Stimulated activated naive CD8-positive, alpha-beta T cell treated with anti-CD3 and anti-CD28 coated beads, Interleukin-15, Interleukin-2, amounts not matched to agents 100 U/mL and 50 U/mL, for 24 hours (primary cell): Measurements from ENCODE around the gene TPST2.
"Not testable (repeated sequence)": the region's sequence is repeated elsewhere in the genome, so short reads cannot be mapped to it uniquely, and the experiment has no call there.

ENCODE experiments used
- ATAC-seq: fragments of 150-1000 bp; cut with Tn5 transposase; one replicate; pipeline ENCODE4 v1.10.0; 2021
- DNase-seq: peaks from one replicate; pipeline ENCODE4 v3.0.0; 2021

The TPST2 gene

GRCh38 chr22:26534171-26534855 lies 55.6 kb downstream of the TPST2 start:
- DNase-seq, result no peak
- ATAC-seq, result no peak

DNA sequence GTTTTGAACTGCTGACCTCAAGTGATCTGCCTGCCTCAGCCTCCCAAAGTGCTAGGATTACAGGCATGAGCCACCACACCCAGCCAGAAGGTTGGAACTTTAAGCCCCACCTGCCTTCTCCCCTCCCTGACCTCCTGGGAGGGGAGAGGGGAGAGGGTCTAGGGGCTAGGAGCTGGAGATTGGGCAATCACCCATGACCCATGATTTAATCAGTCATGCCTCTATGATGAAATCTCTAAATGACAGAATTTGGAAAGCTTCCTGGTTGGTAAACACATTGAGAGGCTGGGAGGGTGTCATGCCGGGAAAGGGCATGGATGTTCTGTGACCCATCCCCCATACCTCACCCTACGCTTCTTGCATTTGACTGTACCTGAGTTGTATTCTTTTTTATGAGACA lies 60.6 kb downstream of the TPST2 start:
- ATAC-seq (no peak), DNase-seq (no peak)

DNA sequence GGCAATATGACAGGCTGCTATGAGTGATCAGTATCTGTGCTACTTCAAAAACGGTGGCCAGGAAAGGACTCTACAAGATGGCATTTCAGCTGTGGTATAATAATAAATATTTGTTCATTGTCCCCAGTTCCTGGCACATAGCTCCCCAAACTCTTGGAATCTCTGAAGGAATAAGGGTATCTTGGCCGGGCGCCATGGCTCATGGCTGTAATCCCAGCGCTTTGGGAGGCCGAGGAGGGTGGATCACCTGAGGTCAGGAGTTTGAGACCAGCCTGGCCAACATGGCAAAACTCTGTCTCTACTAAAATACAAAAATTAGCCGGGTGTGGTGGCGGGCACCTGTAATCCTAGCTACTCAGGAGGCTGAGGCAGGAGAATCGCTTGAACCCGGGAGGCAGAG lies 61.4 kb downstream of the TPST2 start:
- DNase-seq, ATAC-seq: not testable (repeated sequence)

GRCh38 chr22:26527574-26528465 lies 62.1 kb downstream of the TPST2 start:
- DNase-seq, result no peak
- ATAC-seq, result no peak

GRCh38 chr22:26527167-26527566 lies 62.8 kb downstream of the TPST2 start:
- DNase-seq (no peak), ATAC-seq (no peak)

DNA sequence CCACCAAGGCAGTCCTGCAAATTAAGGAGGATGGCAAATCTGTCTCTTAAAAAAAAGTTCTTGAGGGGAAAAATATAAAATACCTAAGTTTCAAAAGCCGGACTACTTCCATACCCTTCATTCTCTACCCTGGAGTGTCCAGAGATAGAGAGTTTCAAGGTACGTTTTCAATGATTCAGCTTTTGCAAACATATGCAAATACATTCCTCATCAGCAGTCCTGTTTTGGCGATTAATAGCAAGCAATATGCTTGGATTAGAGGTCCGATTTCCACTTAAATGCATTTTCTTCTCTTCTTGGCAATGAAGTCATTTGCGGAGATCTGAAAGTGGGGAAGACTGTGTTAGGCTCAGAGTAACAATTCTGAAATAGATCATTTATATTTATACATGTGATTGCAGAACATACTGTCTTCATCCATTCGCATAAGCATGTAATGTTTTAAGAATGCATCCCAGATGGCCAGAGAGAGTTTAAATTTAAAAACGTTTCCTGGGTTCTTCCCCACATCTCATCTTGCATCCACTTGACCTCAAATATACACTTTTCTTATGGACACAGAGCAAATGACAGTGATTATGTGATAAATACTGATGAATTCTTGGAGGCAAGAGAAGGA lies 63.9 kb downstream of the TPST2 start:
- no peak for DNase-seq
- ATAC-seq, result no peak

GRCh38 chr22:26524870-26525269 lies 65.1 kb downstream of the TPST2 start:
- DNase-seq (no peak), ATAC-seq (no peak)

GRCh38 chr22:26522592-26522991 lies 67.3 kb downstream of the TPST2 start:
- ATAC-seq (no peak), DNase-seq (no peak)

DNA sequence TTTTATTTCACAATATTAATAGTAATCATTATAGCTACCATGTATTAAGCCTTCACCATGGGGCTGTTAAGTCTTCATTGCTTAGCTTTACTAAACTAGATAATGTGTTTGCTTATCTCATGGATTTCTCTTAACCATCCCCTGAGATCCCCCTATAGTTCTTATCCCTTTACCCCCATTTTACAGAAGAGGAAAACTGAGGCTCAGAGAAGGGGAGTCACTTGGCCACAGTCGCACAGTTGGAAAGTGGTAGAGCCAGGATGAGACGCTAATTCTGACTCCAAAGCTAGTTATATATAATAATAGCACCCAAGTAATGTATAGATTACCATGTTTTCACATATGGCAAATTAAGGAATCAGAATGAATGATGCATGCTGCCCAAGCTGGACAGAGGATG lies 67.9 kb downstream of the TPST2 start:
- DNase-seq (no peak), ATAC-seq (no peak)

DNA sequence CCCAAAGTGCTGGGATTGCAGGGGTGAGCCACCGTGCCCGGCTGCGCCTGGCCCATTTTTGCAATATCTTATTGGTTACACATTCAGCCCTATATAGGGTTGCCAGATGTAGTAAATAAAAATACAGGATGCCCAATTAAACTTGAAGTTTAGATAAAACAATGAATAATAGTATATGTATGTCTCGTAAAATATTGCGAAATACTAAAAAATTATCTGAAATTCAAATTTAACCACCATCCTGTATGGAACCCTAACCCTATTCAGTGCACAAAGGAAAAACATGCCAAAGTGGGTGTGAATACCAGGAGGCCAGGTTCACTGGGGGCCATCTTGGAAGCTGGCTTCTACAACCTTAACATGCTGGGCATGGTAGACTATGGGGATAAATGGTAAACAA lies 72.5 kb downstream of the TPST2 start:
- no peak for ATAC-seq
- no peak for DNase-seq

DNA sequence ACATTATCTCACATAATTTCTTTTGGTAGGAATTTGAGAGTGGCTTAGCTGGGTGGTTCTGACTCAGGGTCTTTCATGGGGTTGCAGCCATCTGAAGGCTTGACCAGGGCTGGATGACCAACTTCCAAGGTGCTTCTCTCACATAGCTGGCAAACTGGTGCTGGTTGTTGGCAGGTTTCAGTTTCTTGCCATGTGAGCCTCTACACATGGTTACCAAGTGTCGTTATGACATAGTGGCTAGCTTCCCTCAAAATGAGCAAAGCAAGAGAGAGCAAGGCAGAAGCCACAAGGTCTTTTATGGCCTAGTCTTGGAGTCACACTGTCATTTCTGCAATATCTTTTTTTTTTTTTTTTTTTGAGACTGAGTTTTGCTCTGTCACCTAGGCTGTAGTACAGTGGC lies 73.4 kb downstream of the TPST2 start:
- DNase-seq (no peak), ATAC-seq (no peak)

DNA sequence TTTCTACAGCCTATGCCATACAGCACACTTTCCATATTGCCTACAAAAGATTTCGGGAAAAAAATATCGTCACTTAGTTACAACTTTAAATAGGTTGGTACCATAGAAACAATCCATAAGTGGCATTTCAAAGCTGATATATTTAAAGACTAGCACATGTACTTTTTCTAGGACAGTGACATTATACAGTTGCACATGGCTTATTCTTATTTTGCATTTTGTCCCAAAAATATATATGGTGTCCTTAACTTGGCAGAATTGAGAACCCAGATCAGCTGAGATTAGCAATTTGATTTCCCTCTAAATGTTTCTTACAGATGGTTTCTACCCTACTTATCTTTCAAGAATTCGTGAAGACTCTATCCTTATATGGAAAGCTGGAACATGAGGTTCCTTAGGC lies 74.0 kb downstream of the TPST2 start:
- DNase-seq (no peak), ATAC-seq (no peak)

DNA sequence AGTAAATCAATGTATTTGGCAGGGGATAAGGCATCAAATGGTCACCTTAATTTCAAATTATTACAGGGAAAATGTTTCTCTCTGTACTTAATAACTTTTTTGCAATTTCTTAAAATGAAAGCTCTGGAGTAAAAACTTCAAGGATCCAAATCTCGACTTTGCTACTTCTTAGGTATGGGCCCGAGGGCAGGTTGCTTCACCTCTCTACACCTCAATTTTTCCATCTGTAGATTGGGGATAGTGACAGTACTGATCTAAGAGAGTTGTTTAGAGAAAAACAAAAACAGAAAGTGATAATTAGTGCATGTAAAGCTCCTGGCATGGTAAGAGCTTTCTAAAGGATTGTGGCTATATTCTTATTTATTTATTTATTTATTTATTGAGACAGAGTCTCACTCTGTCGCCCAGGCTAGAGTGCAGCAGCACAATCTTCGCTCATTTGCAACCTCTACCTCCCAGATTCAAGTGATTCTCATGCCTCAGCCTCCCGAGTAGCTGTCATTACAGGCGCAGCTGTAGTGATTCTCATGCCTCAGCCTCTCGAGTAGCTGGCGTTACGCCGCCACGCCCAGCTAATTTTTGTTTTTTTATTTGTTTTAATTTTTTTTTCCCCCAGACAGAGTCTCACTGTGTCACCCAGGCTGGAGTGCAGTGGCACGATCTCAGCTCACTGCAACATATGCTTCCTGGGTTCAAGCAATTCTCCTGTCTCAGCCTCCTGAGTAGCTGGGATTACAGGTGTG lies 75.3 kb downstream of the TPST2 start:
- no peak for ATAC-seq
- no peak for DNase-seq

- DNase-seq (no peak), ATAC-seq (no peak)
These were observed 76.1 kb downstream of the TPST2 start for GRCh38 chr22:26513838-26514237.

DNA sequence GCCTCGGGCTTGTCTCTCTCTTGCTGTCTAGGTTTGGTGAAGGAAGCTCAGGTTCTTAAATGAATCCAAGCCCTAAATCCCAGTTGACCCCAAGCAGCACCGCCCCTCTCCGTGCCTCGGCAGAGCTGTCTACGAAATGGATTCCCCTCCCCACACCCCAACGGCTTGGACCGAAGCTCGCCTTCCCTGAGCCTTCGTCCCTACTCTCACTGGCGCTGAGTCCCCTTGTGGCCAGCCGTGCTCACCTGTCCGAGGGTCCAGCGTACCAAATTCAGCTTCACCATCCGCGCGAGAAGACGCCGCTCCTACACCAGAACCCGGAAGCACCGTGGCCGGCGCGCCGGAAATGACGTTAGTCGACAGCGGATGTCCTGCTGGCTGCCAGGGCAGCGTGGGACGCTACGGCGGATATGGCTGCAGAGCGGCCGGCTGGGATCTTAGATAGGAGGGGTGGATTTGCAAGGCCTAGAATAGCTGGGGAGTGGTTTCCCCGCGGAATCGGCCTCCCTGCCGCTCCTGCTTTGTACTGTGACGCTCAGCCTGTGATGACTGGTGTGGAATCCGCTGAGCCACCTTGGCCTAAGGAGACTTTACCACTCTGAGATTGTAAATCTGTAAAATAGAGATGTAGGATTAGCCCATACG lies 77.7 kb downstream of the TPST2 start, which contains the start of gene TFIP11:
Gene TFIP11 (minus strand): TSS at position 325 of the 645 bp plus-strand sequence. CDS start 2,201 bp downstream, outside the sequence.
- DNase-seq, result peak; percentile 97
- ATAC-seq, result peak; percentile 97

DNA sequence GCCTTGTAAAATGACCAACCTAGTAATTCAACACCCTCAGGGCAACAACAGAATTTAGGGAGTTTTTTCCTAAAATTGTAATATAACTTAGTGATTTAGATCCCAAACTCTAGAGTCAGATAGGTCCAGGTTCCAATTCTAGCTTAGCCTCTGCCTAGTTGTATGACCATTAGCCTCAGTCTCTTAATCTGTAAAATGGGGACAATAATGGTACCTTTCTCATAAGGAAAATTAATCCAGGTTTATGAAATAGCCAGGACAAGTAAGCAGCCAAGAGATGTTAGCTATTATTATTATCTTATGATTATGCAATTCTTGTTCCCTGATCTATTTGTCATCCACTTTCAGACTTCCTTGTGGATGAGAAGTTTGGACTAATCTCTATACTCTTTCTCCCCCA lies 81.8 kb downstream of the TPST2 start:
- ATAC-seq, result no peak
- DNase-seq, result no peak

GRCh38 chr22:26503758-26504157 lies 86.2 kb downstream of the TPST2 start:
- DNase-seq (no peak), ATAC-seq (no peak)

- ATAC-seq, result peak; percentile 76
- DNase-seq, result peak; percentile 59
These were observed 87.0 kb downstream of the TPST2 start for GRCh38 chr22:26502688-26503561.

- ATAC-seq, result no peak
- no peak for DNase-seq
These were observed 87.9 kb downstream of the TPST2 start for GRCh38 chr22:26501996-26502395.

GRCh38 chr22:26499188-26499703 lies 90.7 kb downstream of the TPST2 start:
- no peak for ATAC-seq

DNA sequence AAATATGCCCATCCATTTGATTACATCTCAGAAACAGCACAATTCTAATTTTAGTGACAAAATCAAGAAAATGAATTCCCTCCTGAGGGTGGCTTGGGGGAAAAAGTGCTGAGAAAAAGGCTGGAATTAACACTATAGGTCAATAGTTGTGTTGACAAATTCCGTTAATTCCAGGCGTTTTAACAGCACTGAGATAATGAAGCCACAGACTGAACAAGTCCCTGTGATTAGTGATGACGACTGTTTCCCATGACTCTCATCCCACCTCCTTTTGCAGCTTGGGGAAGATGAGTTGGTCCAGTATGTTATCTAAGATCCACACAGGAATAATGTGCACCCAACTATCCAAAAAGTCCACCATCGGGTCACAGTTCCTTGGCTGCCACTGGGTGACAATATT lies 93.5 kb downstream of the TPST2 start:
- no peak for ATAC-seq
- no peak for DNase-seq

More at GRCh38 chr22:26499188-26499703, 90.7 kb downstream of the TPST2 start:
- DNase-seq, result no peak
